GM18861 (cell line): ENCODE measurements around the gene CAMSAP1.

ENCODE experiments used
- ATAC-seq: cut with Tn5 transposase; IDR thresholded peaks from one replicate; pipeline ENCODE4 v1.9.1; 2021; ENCODE audit not compliant: unreplicated experiment

CAMSAP1 gene

GRCh38 chr9:135815830-135816650, 91.3 kb downstream of the CAMSAP1 start:
- ATAC-seq, result no peak

- ATAC-seq, result no peak
Observed at GRCh38 chr9:135815413-135815812, 91.9 kb downstream of the CAMSAP1 start.

- no peak for ATAC-seq
Observed at GRCh38 chr9:135814421-135815095, 92.8 kb downstream of the CAMSAP1 start.

- no peak for ATAC-seq
Observed at GRCh38 chr9:135813671-135814290, 93.6 kb downstream of the CAMSAP1 start.

- ATAC-seq, result no peak
Observed at GRCh38 chr9:135812961-135813360, 94.4 kb downstream of the CAMSAP1 start.

GRCh38 chr9:135811801-135812200, 95.5 kb downstream of the CAMSAP1 start:
- ATAC-seq, result no peak

- no peak for ATAC-seq
Observed at GRCh38 chr9:135810806-135811575, 96.4 kb downstream of the CAMSAP1 start.

- ATAC-seq, result no peak
Observed at GRCh38 chr9:135809166-135809565, 98.2 kb downstream of the CAMSAP1 start.

GRCh38 chr9:135805422-135806022, 101.8 kb downstream of the CAMSAP1 start:
- no peak for ATAC-seq

- ATAC-seq, result no peak
Observed at GRCh38 chr9:135804581-135805421, 102.5 kb downstream of the CAMSAP1 start.

GRCh38 chr9:135803441-135803840, 103.9 kb downstream of the CAMSAP1 start:
- no peak for ATAC-seq

- no peak for ATAC-seq
Observed at GRCh38 chr9:135802876-135803419, 104.4 kb downstream of the CAMSAP1 start.

GRCh38 chr9:135801070-135801469, 106.3 kb downstream of the CAMSAP1 start:
- ATAC-seq, result no peak

- no peak for ATAC-seq
Observed at GRCh38 chr9:135799261-135799660, 108.1 kb downstream of the CAMSAP1 start.

GRCh38 chr9:135798263-135798585, 109.1 kb downstream of the CAMSAP1 start:
- no peak for ATAC-seq

- ATAC-seq, result no peak
Observed at GRCh38 chr9:135797507-135798262, 109.7 kb downstream of the CAMSAP1 start.

GRCh38 chr9:135796784-135797485, 110.4 kb downstream of the CAMSAP1 start:
- no peak for ATAC-seq

GRCh38 chr9:135795391-135795790, 112.0 kb downstream of the CAMSAP1 start:
- no peak for ATAC-seq
